Stomach (tissue), 9 donors: ENCODE data around the gene IL12RB2. TPM values are rescaled to one million over a fixed set of nuclear protein-coding genes. Genes with fewer than 3 reads are reported as not detected.

ENCODE experiments used
- DNase-seq, 2 donors: peaks; one replicate each; pipeline versions ENCODE4 v3.0.0 to v3.0.0-alpha.2; 2013 to 2019
- H3K27ac ChIP-seq, 5 donors: fragments of 200-600 bp in 4 of 5; sonication (generic) in 4 of 5; one replicate each; pipeline ENCODE4 v1.5.1; 2013 to 2019; ENCODE audit warnings: mild to moderate bottlenecking in 1 of 5, moderate library complexity in 1 of 5
- H3K27me3 ChIP-seq, 3 donors: fragments of 200-600 bp; sonication (generic); one replicate each; pipeline ENCODE4 v1.5.1; 2017 to 2019; ENCODE audit warnings: mixed run types in 1 of 3
- H3K36me3 ChIP-seq, 4 donors: fragments of 200-600 bp; sonication (generic); 1 replicate in 3 of 4; 2 replicates in 1 of 4; pipeline ENCODE4 v1.5.1; 2016 to 2019
- H3K4me1 ChIP-seq, 4 donors: fragments of 200-600 bp; sonication (generic); one replicate each; pipeline ENCODE4 v1.5.1; 2016 to 2019
- H3K4me3 ChIP-seq, 4 donors: fragments of 200-600 bp; sonication (generic) in 3 of 4; one replicate each; pipeline ENCODE4 v1.5.1; 2016 to 2019; ENCODE audit warnings: mild to moderate bottlenecking in 1 of 4
- H3K9me3 ChIP-seq, 4 donors: fragments of 200-600 bp; sonication (generic); one replicate each; pipeline ENCODE4 v1.5.1; 2016 to 2019
- EP300 ChIP-seq: sonication (generic); formaldehyde crosslinking; IDR thresholded peaks from one replicate; pipeline ENCODE4 v1.6.1; 2017; ENCODE audit warnings: antibody characterized with exemption
- POLR2A ChIP-seq, 4 donors: fragments of 450-650 bp; IDR thresholded peaks; one replicate each; pipeline ENCODE4 v1.6.1; 2016; ENCODE audit warnings: antibody characterized with exemption in 4 of 4, control low read depth in 2 of 4, mild to moderate bottlenecking in 1 of 4, moderate library complexity in 1 of 4
- POLR2AphosphoS5 ChIP-seq, 3 donors: sonication (generic); formaldehyde crosslinking; IDR thresholded peaks; one replicate each; pipeline ENCODE4 v1.6.1; 2016; ENCODE audit warnings: antibody characterized with exemption in 3 of 3
- WGBS, 5 donors: extraction: QIAGEN DNeasy Blood & Tissue Kit in 3 of 5; methylation state at CpG; one replicate each; pipeline versions ENCODE4 v1.1.5 to v1.1.7; 2013 to 2018; 5-methylcytosine and 5-hydroxymethylcytosine counted together
- intact Hi-C: fragments of 100-400 bp; cut with DNase I; formaldehyde crosslinking; loops from one replicate; pipeline ENCODE4 v1.15.1; 2023; ENCODE audit warnings: low total_unique reads
- polyA plus RNA-seq, 3 donors: library from polyadenylated mRNA; stranded (reverse); fragments of 200-250 nt; gene quantifications; one replicate each; pipeline ENCODE4 v1.2.3, GENCODE V29; 2013
- total RNA-seq, 5 donors: library from RNA; depleted of rRNA; stranded (reverse); fragments of >200 nt; gene quantifications; one replicate each; pipeline versions ENCODE4 v1.1.0 to v1.2.3, GENCODE V29; 2014 to 2016
- TF ChIP-seq, protein P1 (sequence below), 7 experiments: fragments of 450-650 bp in 4 of 7; fragments of 200-600 bp in 3 of 7; sonication (generic) in 3 of 7; IDR thresholded peaks; one replicate each; pipeline ENCODE4 v1.5.1; 2016 to 2019; ENCODE audit warnings: antibody characterized with exemption in 7 of 7, control low read depth in 2 of 7, mild to moderate bottlenecking in 1 of 7
- donor health status: healthy with polysubstance abuse.
- donor health status: Bipolar disorder and iron deficiency.
- donor health status: healthy.

IL12RB2 gene
- total and polyA plus RNA-seq, 8 donors, result 0.06 to 1.2 (median 0.29) TPM; not detected in 3

DNA sequence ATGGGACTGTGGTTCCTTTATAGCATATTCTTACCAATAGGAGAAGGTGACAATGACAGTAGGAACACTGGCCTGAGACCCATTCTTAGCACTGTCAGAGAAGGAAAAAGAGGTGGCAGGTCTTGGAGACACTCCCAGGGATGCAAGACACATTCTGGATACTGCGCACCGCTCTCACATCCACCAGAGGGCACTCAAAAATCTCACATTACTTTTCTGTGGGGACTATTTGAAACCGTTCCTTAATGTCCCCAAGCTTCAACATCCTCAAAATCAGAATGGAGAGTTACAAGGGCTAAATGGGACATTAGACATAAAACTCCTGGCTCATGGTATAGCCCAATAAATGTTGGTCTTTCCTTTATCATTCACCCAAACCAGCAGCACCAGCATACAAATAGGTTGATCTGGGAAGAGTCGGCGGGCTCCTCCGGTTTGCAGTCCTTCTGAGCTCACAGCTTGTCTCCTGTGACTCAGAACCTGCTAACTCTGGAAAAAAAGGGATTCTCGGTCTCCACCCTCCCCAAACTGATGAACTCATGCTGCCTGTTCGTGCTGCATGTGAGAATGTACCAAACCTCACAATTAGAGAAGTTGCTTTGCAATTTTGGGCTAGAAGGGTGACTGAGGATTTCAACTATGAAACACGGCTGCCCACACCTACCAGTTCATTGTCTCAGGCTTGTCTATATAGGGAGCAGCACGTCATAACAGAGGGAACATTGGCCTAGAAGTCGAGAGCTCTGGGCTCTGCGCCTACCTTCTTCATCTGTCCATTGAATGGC is 40.2 kb downstream of the IL12RB2 start:
- Histone ChIP-seq H3K36me3 (no peaks in the 10 kb centered on the region), H3K4me1 (no peaks in the 10 kb centered on the region), H3K4me3 (no peak overlapping the region), H3K27ac (no peak overlapping the region), H3K27me3 (no peaks in the 10 kb centered on the region), H3K9me3 (no peaks in the 10 kb centered on the region)
- WGBS, 5 donors, result 60 to 67% (median 61%) methylated on average over 12 of the region's 12 CpGs
- TF ChIP-seq, protein P1, sequence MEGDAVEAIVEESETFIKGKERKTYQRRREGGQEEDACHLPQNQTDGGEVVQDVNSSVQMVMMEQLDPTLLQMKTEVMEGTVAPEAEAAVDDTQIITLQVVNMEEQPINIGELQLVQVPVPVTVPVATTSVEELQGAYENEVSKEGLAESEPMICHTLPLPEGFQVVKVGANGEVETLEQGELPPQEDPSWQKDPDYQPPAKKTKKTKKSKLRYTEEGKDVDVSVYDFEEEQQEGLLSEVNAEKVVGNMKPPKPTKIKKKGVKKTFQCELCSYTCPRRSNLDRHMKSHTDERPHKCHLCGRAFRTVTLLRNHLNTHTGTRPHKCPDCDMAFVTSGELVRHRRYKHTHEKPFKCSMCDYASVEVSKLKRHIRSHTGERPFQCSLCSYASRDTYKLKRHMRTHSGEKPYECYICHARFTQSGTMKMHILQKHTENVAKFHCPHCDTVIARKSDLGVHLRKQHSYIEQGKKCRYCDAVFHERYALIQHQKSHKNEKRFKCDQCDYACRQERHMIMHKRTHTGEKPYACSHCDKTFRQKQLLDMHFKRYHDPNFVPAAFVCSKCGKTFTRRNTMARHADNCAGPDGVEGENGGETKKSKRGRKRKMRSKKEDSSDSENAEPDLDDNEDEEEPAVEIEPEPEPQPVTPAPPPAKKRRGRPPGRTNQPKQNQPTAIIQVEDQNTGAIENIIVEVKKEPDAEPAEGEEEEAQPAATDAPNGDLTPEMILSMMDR (IDR thresholded peaks at IDR 0.05), result peak in 5 of 7 experiments; percentile 48 to 74 (median 68)
- TF ChIP-seq EP300 (no peak), POLR2AphosphoS5 (IDR thresholded peaks at IDR 0.05) (no peak), POLR2A (IDR thresholded peaks at IDR 0.05) (no peak)
- peak; percentile 41 to 75 for DNase-seq
- intact Hi-C loops, result loop anchor here (5.0 kb wide), 1 partner anchor 144 kb away; no protein-coding TSS in a partner anchor

DNA sequence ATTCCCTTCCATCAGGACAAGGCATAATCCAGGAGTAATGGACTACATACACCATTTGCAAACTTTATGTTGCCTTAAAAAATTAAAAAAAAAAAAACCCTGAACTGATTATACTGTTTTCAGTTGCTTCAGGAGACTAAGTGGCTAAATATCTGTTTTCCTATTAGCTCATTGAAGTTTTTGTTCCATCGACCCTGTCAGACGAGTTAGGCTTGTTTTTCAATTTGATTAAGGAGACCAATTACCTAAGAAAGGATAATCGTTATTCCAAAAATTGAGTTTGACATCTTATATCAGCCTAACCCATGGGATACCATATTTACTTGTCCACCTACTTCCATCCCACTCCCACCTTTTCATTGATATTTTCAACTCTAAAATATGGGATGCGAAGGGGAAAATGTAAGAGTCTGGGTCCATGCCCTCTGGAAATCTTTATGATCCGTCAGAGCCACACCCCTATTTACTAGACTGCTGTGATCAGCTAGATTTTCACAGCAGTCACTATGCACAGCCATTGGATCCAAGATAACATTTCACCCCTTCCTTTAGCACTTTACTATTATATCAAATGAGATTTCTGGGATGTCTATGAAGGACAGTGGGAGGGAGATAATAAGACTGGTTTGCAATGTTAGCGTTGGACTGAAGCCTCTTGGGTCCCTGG is 41.0 kb downstream of the IL12RB2 start:
- intact Hi-C loops, result loop anchor here (5.0 kb wide), 1 partner anchor 144 kb away; no protein-coding TSS in a partner anchor
- WGBS, 5 donors, result 49 to 67% (median 56%) methylated on average over 6 of the region's 6 CpGs

DNA sequence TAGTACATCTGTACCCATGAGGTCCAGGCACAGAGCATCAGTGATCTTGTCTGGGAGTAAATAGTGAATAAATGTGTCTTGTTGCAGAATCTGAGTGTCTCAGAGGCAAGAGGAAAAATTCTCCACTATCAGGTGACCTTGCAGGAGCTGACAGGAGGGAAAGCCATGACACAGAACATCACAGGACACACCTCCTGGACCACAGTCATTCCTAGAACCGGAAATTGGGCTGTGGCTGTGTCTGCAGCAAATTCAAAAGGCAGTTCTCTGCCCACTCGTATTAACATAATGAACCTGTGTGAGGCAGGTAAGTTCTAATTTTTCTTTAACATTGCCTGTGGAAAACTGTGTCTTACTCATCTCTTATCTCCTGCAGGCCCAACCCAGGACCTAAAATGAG is 43.1 kb downstream of the IL12RB2 start:
- H3K27ac ChIP-seq, result no peak overlapping the region
- H3K4me3 ChIP-seq, result no peak overlapping the region
- intact Hi-C loops, result no loop called here
- DNase-seq, result no peak
- no peaks in the 10 kb centered on the region for H3K27me3 ChIP-seq
- no peaks in the 10 kb centered on the region for H3K4me1 ChIP-seq
- WGBS, 5 donors, result 75 to 90% (median 83%) methylated on average over 2 of the region's 2 CpGs
- no peak for TF ChIP-seq POLR2A (IDR thresholded peaks at IDR 0.05)
- TF ChIP-seq, protein P1 (IDR thresholded peaks at IDR 0.05), result no peak
- TF ChIP-seq POLR2AphosphoS5 (IDR thresholded peaks at IDR 0.05), result no peak
- no peak for TF ChIP-seq EP300
- no peaks in the 10 kb centered on the region for H3K9me3 ChIP-seq
- no peaks in the 10 kb centered on the region for H3K36me3 ChIP-seq

More for the DNA sequence above, 41.0 kb downstream of the IL12RB2 start:
- Histone ChIP-seq H3K36me3 (no peaks in the 10 kb centered on the region), H3K27ac (no peak overlapping the region), H3K4me1 (no peaks in the 10 kb centered on the region), H3K27me3 (no peaks in the 10 kb centered on the region), H3K9me3 (no peaks in the 10 kb centered on the region), H3K4me3 (no peak overlapping the region)
- TF ChIP-seq EP300 (no peak), POLR2AphosphoS5 (IDR thresholded peaks at IDR 0.05) (no peak), POLR2A (IDR thresholded peaks at IDR 0.05) (no peak)
- TF ChIP-seq, protein P1 (IDR thresholded peaks at IDR 0.05), result no peak
- no peak for DNase-seq

DNA sequence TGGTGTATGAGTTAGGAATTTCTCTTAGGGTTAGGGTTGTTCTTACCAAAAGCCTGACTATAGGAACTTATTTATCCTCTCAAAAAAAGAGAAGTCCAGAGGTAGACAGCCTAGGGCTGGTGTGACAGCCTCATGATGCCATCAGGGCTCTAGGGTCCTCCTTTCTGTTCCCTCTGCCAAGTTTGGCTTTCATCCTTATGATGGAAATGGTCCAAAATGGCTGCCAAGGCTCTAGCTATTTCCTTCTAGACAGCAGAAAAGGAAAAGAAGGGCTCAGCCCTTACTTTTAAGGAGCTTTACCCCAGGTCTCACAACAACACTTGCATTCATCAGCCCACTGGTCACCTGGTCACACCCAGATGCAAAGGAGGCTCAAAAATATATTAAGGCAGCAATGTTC is 44.5 kb downstream of the IL12RB2 start:
- no peak for DNase-seq
- intact Hi-C loops, result no loop called here

More for the DNA sequence above, 44.5 kb downstream of the IL12RB2 start:
- no peaks in the 10 kb centered on the region for H3K9me3 ChIP-seq
- TF ChIP-seq POLR2A (IDR thresholded peaks at IDR 0.05), result no peak
- no peaks in the 10 kb centered on the region for H3K36me3 ChIP-seq
- no peak overlapping the region for H3K27ac ChIP-seq
- no peaks in the 10 kb centered on the region for H3K4me1 ChIP-seq
- no peaks in the 10 kb centered on the region for H3K27me3 ChIP-seq
- no peak overlapping the region for H3K4me3 ChIP-seq
